Breast epithelium (tissue), 3 donors: Measurements from ENCODE around the gene CDS2.

Source experiments
- POLR2A ChIP-seq: fragments of 450-650 bp; IDR thresholded peaks from one replicate; pipeline ENCODE4 v1.6.1; 2016; ENCODE audit warnings: antibody characterized with exemption, mild to moderate bottlenecking, moderate library complexity
- POLR2AphosphoS5 ChIP-seq, 3 donors: sonication (generic); formaldehyde crosslinking; IDR thresholded peaks; one replicate each; pipeline ENCODE4 v1.6.1; 2017; ENCODE audit warnings: antibody characterized with exemption in 3 of 3
- TF ChIP-seq, protein P1 (sequence below), 3 donors: fragments of 450-650 bp; IDR thresholded peaks; one replicate each; pipeline ENCODE4 v1.5.1; 2016 to 2017; ENCODE audit warnings: antibody characterized with exemption in 3 of 3, mild to moderate bottlenecking in 3 of 3, moderate library complexity in 3 of 3

- TF ChIP-seq, protein P1, sequence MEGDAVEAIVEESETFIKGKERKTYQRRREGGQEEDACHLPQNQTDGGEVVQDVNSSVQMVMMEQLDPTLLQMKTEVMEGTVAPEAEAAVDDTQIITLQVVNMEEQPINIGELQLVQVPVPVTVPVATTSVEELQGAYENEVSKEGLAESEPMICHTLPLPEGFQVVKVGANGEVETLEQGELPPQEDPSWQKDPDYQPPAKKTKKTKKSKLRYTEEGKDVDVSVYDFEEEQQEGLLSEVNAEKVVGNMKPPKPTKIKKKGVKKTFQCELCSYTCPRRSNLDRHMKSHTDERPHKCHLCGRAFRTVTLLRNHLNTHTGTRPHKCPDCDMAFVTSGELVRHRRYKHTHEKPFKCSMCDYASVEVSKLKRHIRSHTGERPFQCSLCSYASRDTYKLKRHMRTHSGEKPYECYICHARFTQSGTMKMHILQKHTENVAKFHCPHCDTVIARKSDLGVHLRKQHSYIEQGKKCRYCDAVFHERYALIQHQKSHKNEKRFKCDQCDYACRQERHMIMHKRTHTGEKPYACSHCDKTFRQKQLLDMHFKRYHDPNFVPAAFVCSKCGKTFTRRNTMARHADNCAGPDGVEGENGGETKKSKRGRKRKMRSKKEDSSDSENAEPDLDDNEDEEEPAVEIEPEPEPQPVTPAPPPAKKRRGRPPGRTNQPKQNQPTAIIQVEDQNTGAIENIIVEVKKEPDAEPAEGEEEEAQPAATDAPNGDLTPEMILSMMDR (IDR thresholded peaks at IDR 0.05): no peak
- TF ChIP-seq POLR2A: no peak
- TF ChIP-seq POLR2AphosphoS5 (IDR thresholded peaks at IDR 0.05): no peak
Measured at GRCh38 chr20:5141615-5142014, 14.8 kb downstream of the CDS2 start.
